ELF-1 (cell line): ENCODE measurements around the gene MAP2K5.

Experiments used
- DNase-seq: peaks from one replicate; pipeline ENCODE4 v3.0.0-alpha.2; 2016; ENCODE audit warnings: low read depth, low spot score

Gene MAP2K5

DNA sequence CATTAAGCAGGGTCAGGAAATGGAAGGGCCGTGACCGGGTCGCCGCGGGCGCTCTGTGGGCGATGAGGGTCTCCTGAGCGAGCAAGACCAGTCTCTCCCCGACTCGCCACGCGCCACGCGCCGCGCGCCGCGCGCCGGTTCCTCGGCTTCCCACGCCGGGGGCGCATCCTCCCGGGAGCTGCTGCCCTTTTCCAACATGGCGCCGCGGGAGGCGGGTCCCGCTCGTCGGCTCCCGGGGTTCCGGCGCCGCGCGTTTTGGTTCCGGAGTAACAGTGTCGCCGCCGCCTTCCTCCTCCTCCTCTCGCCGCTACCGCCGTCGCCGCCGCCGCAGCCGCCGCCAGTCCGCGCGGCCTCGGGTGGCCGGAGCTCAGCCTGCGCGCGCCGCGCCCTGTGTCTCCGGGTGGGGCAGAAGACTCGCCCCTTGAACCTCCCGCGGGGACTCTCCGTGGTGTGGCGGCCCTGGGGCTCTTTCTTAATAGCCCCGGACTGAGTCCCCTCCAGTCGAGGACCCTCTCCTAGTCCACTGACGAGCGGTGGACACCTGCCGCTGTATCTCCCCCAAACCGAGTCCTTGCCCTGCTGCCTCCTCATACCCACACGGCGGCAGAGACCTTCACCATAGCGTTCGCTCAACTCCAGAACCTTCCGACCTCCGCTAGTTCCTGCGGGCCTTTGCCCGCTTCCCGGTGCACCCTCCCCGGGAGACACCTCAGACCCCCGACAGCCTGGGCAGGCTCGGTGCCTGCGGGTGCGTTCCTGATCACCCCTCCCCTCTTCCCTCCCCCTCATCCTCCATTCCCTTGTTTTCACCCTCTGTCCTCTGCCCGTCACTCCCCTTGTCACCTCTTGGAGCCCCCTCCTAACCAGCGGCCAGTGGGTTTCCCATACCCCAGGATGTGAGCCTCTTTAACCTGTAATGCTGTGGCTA lies at the start of gene MAP2K5:
TSS of gene MAP2K5 (plus strand) at position 284 of the 928 bp plus-strand sequence. CDS start at position 917, 633 bp downstream.
- peak; percentile 71 for DNase-seq

DNA sequence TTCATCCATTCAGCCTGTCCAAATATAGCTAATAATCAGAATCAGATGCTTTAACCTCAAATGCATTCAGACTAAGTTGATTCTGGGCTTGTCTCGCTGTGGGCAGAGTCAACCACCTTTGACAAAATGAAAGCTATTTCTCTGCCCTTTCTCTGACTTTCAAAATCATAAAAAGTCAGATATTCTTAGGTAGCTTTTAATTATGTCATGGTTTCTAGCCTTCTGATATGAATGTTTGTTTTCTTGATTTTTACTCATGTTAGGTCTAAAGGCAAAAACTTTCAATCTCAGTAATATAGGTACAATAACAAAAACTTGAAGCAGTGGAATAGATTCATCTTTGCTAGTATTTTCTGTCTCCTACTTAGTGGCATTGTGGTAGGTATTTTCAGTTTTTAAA lies 46.9 kb upstream of the MAP2K5 start:
- DNase-seq = no peak

DNA sequence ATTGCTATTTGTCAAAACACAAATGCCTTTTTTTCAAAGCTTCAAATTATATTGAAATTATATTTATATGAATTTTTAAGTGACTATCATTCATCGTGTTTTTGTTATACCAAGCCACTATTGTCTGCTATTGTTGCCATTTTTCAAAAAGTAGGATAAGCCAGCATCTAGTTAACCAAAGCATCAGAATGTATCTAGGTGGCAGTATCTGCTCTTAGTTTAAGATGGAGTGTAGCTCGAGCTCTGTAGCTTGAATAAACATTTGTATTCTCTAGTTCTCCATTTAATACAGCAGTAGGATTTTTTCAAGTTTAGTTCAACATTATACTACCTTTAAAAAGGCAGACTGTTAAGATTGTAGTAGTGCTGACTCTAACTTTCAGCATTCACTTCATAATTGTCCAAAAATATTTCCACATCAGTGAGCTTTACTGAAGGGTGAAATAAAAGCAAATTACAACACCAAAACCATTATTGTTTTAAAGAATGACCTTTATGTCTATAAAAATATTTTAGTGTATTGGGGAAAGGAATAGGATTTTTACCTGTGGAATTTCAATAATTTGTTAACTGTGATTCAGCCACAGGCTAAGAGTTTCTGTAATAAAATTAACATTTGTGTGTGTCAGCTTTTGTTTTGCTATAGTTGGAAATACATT lies 41.2 kb upstream of the MAP2K5 start:
- no peak for DNase-seq

DNA sequence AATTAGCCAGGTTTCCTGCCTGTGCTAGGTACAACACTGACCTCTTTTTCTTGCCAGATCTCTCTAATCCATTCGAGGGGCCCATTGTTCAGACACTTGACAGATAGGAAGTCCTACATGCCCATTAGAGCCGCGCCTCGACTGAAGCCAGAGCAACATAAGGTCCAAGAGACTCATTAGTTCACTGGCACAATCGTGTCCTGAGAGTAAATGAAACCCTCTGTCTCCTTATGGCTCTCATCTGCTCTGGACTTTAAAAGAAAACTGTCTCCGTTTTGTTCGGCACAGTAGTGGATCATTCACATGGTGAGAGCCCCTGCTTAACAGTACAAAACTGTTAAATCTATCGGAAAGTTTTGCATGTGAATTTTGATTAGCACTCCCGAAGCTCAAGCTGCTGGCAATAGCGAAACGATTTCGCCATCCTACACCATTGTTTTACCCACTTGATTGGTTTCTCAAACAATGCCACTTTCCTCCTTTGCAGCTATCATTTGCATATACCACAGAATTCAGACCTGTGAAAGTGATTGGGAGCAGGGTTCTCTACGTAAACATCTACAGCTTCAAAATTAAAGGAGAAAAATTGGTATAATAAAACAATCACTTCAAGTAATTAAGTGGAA lies 40.6 kb upstream of the MAP2K5 start:
- no peak for DNase-seq

DNA sequence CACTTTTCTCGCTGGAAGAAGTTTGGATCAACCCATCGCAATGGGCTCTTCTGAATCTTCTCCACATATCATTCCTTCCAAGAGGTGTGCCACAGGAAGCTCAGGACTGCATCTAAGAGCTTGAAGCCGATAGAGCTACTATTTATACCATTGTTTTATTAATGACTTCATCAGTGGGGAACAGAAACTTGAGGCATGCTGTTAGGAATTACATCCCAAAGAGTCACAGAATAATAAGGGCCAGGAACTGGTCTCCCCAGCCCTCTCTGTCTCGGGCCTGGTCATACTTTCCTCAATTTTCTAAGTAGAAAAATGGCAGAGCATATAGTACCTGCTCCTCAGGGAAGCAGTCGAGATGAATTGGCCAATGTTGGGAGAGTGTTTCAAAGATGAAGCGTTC lies 38.4 kb upstream of the MAP2K5 start:
- DNase-seq = no peak

DNA sequence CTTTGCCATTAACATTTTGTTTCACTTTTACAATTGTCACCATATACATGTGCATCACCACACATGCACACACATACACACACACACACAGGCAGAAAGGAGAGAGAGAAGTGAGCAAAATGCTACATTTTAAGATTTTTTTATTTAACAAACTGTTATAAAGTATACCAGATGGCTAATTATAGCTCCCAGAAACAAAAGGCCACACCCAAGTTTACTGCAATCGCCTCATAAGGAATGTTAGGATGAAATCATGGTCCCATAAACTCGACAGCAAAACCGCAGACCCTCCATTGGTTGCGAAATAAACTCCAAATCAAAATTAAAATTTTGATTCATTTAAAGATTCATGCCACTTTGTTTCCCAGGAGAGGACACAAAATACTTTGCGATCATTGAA lies 37.7 kb upstream of the MAP2K5 start:
- no peak for DNase-seq

DNA sequence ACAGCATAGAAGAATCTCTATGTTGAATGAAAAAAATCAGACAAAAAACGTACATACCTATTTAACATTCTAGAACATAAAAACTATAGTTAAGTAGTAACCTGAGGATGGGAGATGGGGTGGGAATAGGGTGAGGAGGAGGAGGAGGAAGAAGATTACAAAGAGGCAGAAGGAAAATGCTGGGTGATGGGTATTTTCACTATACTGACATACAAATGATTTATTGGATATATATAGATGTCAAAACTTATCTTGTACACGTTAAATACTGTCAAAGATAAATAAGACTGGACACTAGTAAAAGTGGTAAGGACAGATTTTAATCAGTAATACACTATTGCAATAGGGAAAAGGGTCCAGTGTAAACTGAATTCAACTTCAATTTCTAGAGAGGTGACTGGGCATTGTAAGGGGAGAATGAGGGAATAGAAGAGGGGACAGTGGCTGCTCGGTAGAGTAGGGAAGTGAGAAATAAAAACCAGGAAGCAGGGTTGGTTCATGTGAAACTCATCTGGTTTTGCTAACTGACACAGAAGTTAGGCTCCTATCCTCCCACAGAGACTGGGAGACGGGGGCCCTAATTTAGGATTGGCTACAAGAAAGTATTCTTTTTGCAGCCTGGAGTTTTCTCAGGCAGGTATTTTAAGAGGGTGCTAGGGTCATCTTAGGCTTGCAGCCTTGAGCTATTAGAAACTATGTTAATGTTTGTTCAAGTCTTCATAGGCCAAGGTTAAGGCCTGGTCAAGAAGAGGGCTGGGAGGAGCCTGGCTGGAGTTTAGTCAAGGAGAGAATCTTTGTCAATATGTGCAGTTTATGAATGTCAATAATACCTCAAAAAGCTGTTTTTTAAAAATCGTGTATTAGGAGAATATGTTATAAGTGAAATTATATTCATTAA lies 36.6 kb upstream of the MAP2K5 start:
- no peak for DNase-seq

DNA sequence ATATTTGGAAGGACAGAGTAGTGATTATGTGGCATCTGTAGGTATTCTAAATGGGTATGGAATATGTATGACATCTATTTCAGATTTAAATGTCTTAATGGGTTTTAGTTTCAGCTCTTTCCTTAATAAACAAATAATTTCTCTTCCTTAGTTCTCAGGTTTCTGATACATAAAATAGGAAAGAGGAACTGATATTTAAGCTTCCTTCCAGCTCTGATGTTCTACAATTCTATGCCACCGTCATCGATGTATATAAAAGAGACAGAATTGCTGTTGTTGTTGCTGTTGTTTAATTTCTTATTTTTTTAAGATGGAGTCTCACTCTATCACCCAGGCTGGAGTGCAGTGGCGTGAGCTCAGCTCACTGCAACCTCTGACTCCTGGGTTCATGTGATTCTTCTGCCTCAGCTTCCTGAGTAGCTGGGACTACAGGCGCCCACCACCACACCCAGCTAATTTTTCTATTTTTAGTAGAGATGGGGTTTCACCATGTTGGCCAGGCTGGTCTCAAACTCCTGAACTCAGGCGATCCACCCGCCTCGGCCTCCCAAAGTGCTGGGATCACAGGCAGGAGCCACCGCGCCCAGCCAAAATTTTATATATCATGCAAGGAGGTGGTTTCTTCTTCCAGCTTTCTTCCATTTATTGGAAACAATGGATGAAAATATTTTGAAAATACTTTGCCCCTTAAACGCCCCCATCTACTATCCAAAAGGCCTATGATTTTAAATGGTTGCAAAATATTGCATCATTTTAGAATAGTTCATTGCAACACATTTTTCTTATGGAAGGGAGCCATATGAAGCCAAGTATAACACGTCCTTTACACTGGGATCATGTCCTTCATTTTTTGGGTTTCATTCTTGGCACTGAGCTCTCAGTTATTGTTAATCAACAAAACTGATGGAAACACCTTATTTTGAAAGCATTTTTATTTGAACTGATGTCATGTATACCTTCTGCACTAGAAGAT lies 35.4 kb upstream of the MAP2K5 start:
- DNase-seq = no peak

DNA sequence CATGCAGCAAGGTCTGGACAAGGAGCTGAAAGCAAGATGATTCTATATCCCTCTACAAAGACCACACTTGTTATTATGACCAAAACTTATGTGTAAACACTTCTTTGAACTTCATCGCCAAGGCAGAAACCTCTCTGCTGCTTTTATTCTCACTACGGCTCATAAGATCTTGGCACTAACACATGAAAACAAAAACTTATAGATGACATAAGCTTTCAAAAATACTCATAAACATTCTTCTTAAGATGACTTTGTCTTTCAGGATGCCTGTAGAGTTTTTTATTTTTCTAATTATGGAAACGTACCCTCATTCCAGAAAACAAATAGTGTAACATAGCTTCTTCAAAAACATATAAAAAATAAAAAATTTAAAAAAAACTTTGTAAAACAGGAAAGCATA lies 34.1 kb upstream of the MAP2K5 start:
- no peak for DNase-seq

DNA sequence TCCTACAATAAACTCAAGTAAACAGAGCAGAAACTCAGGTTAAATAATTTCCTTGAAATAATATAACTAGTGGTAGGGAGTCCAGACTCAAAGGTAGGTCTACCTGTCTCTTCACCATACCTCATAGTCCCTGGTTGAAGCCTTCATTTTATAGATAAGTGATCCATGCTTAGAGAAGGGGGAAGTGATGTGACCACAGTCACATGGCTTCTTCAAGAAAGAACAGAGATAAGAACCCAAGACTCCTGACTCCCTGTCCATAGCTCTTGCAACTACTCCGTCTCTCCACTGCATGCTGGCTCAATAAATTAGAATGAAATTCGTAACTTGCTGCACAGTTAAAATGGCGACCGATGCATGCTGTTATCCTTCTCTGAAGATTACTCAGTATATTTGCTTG lies 32.6 kb upstream of the MAP2K5 start:
- DNase-seq = no peak

DNA sequence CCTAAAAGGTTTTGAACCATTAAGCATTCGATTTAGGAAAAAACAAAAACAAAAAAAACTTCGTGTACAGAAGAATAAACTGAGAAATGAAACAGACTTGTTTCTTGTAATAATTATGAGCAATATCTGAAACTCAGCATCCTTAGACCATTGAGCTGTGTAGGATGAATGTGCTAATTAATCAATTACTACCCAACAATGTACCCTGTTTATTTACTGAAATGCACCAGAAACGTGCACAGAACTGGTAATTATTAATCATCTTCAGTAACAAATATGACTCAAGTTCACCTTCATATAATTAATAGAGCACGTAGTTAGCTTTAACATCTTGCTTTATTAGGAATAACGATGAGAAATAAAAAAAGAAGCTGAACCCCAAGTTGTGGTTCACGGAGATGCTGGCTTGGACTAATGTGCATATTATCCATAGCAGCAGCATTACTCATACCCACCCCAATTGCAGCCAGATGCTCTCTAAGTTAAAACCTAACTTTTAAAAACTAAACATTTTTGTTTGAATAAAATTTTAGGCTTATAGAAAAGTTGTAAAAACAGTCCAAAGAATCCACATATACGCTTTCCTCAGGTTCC lies 31.8 kb upstream of the MAP2K5 start:
- no peak for DNase-seq

DNA sequence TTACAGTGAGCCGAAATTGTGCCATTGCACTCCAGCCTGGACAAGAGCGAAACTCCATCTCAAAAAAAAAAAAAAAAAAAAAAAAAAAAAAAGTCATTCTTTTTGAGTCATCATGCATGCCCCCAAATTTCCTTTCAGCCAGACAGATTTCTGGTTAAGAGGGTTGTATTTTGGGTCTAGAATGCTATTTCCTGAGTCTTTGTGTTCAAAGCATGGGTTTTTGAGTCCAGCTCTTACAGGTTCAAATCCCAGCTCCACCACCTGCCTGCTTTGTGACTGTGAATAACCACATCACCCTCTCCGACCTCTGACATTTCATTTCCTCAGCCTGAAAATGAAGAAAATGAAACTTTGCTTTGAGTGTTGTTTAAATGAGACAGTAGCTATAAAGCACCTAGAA lies 30.9 kb upstream of the MAP2K5 start:
- no peak for DNase-seq

DNA sequence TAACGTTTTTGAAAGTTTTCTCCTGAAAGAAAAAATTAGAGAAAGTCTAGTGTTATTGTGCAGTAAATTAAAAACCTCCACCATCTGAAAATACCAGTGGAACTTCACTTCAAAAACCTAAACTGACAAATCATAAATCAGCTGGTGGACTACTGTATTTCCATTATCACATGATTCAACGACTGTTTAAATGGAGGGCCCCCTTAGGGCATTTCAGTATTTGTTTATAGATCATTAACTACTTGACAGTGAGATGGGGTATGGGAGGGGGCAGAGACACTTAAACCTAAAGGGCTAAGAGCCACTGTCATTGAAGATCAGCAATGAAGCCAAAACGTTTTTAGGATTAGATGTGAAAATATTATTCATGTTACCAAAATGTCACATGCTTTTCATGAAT lies 30.4 kb upstream of the MAP2K5 start:
- DNase-seq = no peak

DNA sequence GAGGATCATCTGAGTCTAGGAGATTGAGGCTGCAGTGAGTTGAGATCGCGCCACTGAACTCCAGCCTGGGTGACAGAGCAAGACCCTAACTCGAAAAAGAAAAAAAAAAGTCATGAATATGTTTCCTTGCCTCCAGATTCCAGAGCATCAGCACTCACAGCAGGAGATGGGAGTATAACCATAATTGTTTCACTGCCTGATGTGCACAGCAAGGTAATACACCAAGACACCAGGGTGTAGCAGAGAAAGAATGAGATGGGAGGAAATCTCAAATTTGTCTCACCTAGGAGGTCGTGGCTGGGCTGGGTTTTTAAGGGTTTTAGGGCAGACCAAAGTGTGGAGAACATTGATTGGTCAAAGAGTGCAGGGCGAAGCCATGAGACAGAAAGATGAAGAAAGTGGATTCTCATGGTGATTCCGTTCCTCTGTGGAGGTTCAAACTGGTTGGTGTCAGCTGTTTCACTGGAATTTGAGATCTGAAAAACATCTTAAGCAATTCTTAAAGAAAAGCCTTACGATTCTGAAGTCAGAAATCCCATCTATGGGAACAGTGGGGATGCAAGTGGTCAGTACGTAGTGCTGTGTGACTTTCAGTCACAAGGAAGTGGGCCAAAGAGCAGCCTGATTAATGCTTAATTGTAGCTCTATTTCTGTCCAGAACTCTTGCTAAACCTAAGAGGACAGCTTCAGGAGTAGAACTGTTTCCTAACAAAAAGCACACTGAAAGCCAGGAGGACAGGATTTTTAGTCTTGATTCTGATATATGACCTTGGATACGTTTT lies 29.4 kb upstream of the MAP2K5 start:
- DNase-seq = no peak

DNA sequence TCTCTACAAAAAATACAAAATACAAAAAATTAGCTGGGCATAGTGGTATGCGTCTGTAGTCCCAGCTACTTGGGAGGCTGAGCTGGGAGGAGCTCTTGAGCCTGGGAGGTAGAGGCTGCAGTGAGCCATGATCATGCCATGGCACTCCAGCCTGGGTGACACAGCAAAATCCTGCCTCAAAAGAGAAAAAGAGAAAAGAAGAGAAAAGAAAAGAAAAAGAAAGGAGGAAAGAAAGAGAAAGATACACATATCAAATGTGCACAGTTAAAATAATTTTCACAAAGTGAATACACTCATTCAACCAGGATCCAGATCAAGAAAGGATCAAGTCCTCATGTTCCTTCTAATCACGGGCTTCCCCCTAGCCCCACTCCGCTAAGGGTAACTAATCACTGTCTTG lies 27.4 kb upstream of the MAP2K5 start:
- no peak for DNase-seq

DNA sequence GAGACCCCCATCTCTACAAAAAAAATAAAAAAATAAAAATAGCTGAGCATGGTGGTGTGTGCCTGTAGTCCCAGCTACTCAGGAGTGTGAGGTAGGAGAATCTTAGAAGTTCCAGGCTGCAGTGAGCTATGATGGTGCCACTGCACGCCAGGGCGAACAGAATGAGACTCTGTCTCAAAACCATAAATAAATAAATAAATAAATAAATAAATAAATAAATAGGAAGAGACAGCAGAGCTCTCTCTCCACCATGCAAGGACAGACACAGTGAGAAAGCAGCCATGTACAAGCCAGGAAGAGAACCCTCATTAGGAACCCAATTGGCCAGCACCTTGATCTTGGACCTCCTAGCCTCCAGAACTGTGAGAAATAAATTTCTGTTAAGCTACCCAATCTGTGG lies 26.9 kb upstream of the MAP2K5 start:
- no peak for DNase-seq

DNA sequence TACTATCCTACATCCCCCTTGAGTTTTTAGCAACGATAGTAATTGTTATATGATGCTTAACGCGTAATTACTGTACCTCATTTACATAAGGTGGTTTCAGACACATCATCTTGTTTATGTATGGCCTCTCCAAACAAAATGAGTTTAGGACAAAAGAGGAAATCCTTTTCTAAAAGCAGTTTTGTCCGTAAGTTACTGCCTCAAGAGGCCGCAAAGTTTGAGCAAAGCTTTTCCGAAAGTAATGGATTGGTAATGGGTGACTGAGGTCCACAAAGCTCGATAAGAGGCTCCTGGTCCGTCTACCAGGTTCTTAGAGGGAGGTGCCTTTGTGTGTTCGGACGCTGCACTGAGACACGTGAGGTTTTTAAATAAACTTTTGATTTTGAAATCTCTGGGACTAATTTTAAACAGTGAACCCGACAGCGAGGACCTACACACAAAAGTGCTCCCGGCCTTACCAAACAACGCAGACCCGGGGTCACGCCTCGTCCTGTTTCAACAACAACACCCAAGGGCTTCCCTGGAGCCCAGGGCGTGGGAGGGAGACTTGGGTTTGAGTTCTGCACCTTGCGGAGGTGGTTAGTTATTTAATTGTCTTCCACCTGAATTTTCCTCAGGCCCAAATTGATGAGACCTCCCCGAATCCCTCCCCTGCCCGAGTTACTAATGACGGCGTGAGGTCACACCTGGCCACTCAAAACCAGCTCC lies 22.0 kb upstream of the MAP2K5 start:
- DNase-seq = no peak

DNA sequence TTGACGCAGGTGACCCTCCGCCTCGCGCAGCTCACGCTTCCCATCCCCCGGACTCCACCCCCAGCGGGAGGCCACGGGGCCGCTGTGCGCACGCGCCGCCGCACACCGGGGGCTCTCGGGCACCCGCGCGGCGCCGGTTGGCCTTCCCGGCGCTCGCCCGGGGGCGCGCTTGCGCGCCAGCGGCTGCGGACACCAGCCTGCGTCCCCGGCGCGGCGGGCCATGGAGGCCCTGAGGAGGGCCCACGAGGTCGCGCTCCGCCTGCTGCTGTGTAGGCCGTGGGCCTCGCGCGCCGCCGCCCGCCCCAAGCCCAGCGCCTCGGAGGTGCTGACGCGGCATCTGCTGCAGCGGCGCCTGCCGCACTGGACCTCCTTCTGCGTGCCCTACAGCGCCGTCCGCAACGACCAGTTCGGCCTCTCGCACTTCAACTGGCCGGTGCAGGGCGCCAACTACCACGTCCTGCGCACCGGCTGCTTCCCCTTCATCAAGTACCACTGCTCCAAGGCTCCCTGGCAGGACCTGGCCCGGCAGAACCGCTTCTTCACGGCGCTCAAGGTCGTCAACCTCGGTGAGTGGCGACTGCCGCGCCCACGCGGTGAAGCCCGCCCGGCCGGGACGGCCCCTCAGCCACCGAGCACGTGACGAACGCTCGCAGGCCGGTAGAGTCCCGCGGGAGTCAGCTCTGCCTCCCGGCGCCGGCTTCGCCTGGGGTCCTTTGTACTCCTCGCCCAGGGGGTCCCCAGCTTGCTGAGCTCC lies 21.3 kb upstream of the MAP2K5 start, which contains the start of gene C15orf61:
TSS of gene C15orf61 (plus strand) at position 103 of the 754 bp plus-strand sequence. CDS start at position 221, 118 bp downstream.
- peak; percentile 91 for DNase-seq
